GM18505 (cell line): ENCODE data around the gene SLC25A22.

Source experiments
- ATAC-seq: cut with Tn5 transposase; IDR thresholded peaks from one replicate; pipeline ENCODE4 v1.9.1; 2021; ENCODE audit not compliant: unreplicated experiment
- POLR2A ChIP-seq: IDR thresholded peaks from 4 replicates; pipeline ENCODE4 v1.6.1; 2011; ENCODE audit warnings: borderline replicate concordance; ENCODE audit not compliant: insufficient read depth, insufficient read length; ENCODE audit errors: extremely low read depth

SLC25A22 gene

GRCh38 chr11:798093-798713 lies at the start of gene SLC25A22:
SLC25A22 (minus strand) TSS chr11:798281; CDS start chr11:795006, 3,275 bp downstream.
- peak; percentile 66 for ATAC-seq
- peak; percentile 61 for TF ChIP-seq POLR2A

- TF ChIP-seq POLR2A: no peak
These were observed 49.8 kb upstream of the SLC25A22 start for GRCh38 chr11:847876-848275.

GRCh38 chr11:846496-847098 lies 48.5 kb upstream of the SLC25A22 start:
- TF ChIP-seq POLR2A: no peak
- ATAC-seq: no peak

More at GRCh38 chr11:847876-848275, 49.8 kb upstream of the SLC25A22 start:
- ATAC-seq: no peak

- TF ChIP-seq POLR2A: no peak
- no peak for ATAC-seq
These were observed 47.9 kb upstream of the SLC25A22 start for GRCh38 chr11:845872-846495.

GRCh38 chr11:844693-845644 lies 46.9 kb upstream of the SLC25A22 start:
- ATAC-seq: no peak
- TF ChIP-seq POLR2A: no peak

- no peak for TF ChIP-seq POLR2A
- ATAC-seq: no peak
These were observed 46.0 kb upstream of the SLC25A22 start for GRCh38 chr11:843818-844692.

- TF ChIP-seq POLR2A: no peak
- ATAC-seq: peak; percentile 0
These were observed 45.1 kb upstream of the SLC25A22 start for GRCh38 chr11:843086-843734.

- peak; percentile 99 for TF ChIP-seq POLR2A
- peak; percentile 62 for ATAC-seq
These were observed 44.4 kb upstream of the SLC25A22 start, which contains the start of the genes POLR2L and TSPAN4 for GRCh38 chr11:842370-843002. POLR2L (minus strand) TSS chr11:842529; CDS start chr11:842508, 21 bp downstream. TSPAN4 (plus strand) TSS chr11:842852; CDS start chr11:850305, 7,453 bp downstream.

- no peak for TF ChIP-seq POLR2A
- peak; percentile 23 for ATAC-seq
These were observed 43.9 kb upstream of the SLC25A22 start for GRCh38 chr11:841981-842369.

- TF ChIP-seq POLR2A: no peak
- no peak for ATAC-seq
These were observed 42.0 kb upstream of the SLC25A22 start for GRCh38 chr11:839875-840617.

GRCh38 chr11:839280-839623 lies 41.2 kb upstream of the SLC25A22 start:
- ATAC-seq: no peak

More at GRCh38 chr11:839280-839623, 41.2 kb upstream of the SLC25A22 start:
- TF ChIP-seq POLR2A: no peak
